GM12892 (cell line): ENCODE data around the gene ZIM2.

ENCODE experiments used
- POLR2AphosphoS5 ChIP-seq: IDR thresholded peaks from 2 replicates; pipeline ENCODE4 v1.6.1; 2011; ENCODE audit warnings: low read depth, low read length, control low read depth
- TAF1 ChIP-seq: IDR thresholded peaks from 2 replicates; pipeline ENCODE4 v1.6.1; 2011; ENCODE audit warnings: low read depth, mild to moderate bottlenecking, control low read depth, low read length, borderline replicate concordance

- TF ChIP-seq POLR2AphosphoS5 (no peak), TAF1 (no peak)
Measured at GRCh38 chr19:56764196-56764695, 76.3 kb downstream of the ZIM2 start.
